GM18502 (cell line): Measurements from ENCODE around the gene ETS2.

Source experiments
- ATAC-seq: cut with Tn5 transposase; IDR thresholded peaks from one replicate; pipeline ENCODE4 v1.9.1; 2021; ENCODE audit warnings: mild to moderate bottlenecking; ENCODE audit not compliant: unreplicated experiment, poor library complexity

The ETS2 gene

GRCh38 chr21:38777015-38777414 lies 28.7 kb upstream of the ETS2 start:
- no peak for ATAC-seq

GRCh38 chr21:38777531-38777930 lies 28.2 kb upstream of the ETS2 start:
- no peak for ATAC-seq

- peak; percentile 84 for ATAC-seq
Measured at GRCh38 chr21:38780879-38781278, 24.9 kb upstream of the ETS2 start.

- ATAC-seq, result no peak
Measured at GRCh38 chr21:38784458-38785266, 21.1 kb upstream of the ETS2 start.

GRCh38 chr21:38785483-38785882 lies 20.2 kb upstream of the ETS2 start:
- no peak for ATAC-seq

- no peak for ATAC-seq
Measured at GRCh38 chr21:38787016-38787415, 18.7 kb upstream of the ETS2 start.

- no peak for ATAC-seq
Measured at GRCh38 chr21:38787461-38788274, 18.1 kb upstream of the ETS2 start.

- ATAC-seq, result no peak
Measured at GRCh38 chr21:38788275-38788905, 17.3 kb upstream of the ETS2 start.

GRCh38 chr21:38789275-38789674 lies 16.5 kb upstream of the ETS2 start:
- no peak for ATAC-seq

- no peak for ATAC-seq
Measured at GRCh38 chr21:38790059-38790458, 15.7 kb upstream of the ETS2 start.

- no peak for ATAC-seq
Measured at GRCh38 chr21:38790961-38791360, 14.8 kb upstream of the ETS2 start.

- ATAC-seq, result no peak
Measured at GRCh38 chr21:38792676-38793459, 12.9 kb upstream of the ETS2 start.

- no peak for ATAC-seq
Measured at GRCh38 chr21:38793926-38794713, 11.6 kb upstream of the ETS2 start.

GRCh38 chr21:38794978-38795377 lies 10.8 kb upstream of the ETS2 start:
- no peak for ATAC-seq

GRCh38 chr21:38795475-38795874 lies 10.3 kb upstream of the ETS2 start:
- ATAC-seq, result no peak

- no peak for ATAC-seq
Measured at GRCh38 chr21:38796424-38796823, 9.3 kb upstream of the ETS2 start.

- ATAC-seq, result no peak
Measured at GRCh38 chr21:38797470-38797869, 8.3 kb upstream of the ETS2 start.

- no peak for ATAC-seq
Measured at GRCh38 chr21:38798081-38798480, 7.6 kb upstream of the ETS2 start.

- no peak for ATAC-seq
Measured at GRCh38 chr21:38798481-38798882, 7.2 kb upstream of the ETS2 start.
